Measurements from ENCODE around the gene CEP112. TPM values are rescaled to one million over a fixed set of nuclear protein-coding genes. Genes with fewer than 3 reads are reported as not detected.

CEP112 gene
- total and polyA plus RNA-seq, 4 donors = 5.9 to 32.9 (median 18.8) TPM

GRCh38 chr17:65699459-65699858, 492.5 kb downstream of the CEP112 start:
- 73 to 84% methylated on average over 5 of the region's 5 CpGs for WGBS, 2 donors
- Histone ChIP-seq H3K9me3 (ENCODE audit: control insufficient read depth in 4 of 4, insufficient read depth in 3 of 4, low read length in 3 of 4) (no peaks in the 10 kb centered on the region), H3K36me3 (ENCODE audit: control insufficient read depth in 4 of 4, insufficient read depth in 4 of 4, low read length in 4 of 4) (peaks cover 0 to 2% (median 0%) of the 10 kb centered on the region in 4 donors), H3K4me3 (no peak overlapping the region), H3K27ac (ENCODE audit: low read depth in 1 of 2, low read length in 1 of 2) (no peak overlapping the region), H3K9ac (ENCODE audit: insufficient read depth in 1 of 2, low read length in 2 of 2) (no peak overlapping the region), H3K4me1 (ENCODE audit: control insufficient read depth in 5 of 5, insufficient read depth in 5 of 5, low read length in 5 of 5) (peaks cover 0 to 37% (median 4%) of the 10 kb centered on the region in 5 donors), H3K27me3 (ENCODE audit: control insufficient read depth in 3 of 3, insufficient read depth in 3 of 3, low read length in 2 of 3) (no peaks in the 10 kb centered on the region)
- no peak for ATAC-seq (ENCODE audit: insufficient read depth, low FRiP score)
- TF ChIP-seq CTCF (IDR thresholded peaks at IDR 0.05; ENCODE audit: control extremely low read depth, extremely low read depth) = no peak
- no peak for DNase-seq

GRCh38 chr17:65698381-65699061, 493.4 kb downstream of the CEP112 start:
- TF ChIP-seq CTCF (IDR thresholded peaks at IDR 0.05; ENCODE audit: control extremely low read depth, extremely low read depth) = no peak
- Histone ChIP-seq H3K36me3 (ENCODE audit: control insufficient read depth in 4 of 4, insufficient read depth in 4 of 4, low read length in 4 of 4) (no peaks in the 10 kb centered on the region), H3K9ac (ENCODE audit: insufficient read depth in 1 of 2, low read length in 2 of 2) (peak overlapping the region in 1 of 2 donors; percentile 8), H3K4me1 (ENCODE audit: control insufficient read depth in 5 of 5, insufficient read depth in 5 of 5, low read length in 5 of 5) (peaks cover 0 to 43% (median 4%) of the 10 kb centered on the region in 5 donors), H3K4me3 (no peak overlapping the region), H3K27ac (ENCODE audit: low read depth in 1 of 2, low read length in 1 of 2) (no peak overlapping the region), H3K27me3 (ENCODE audit: control insufficient read depth in 3 of 3, insufficient read depth in 3 of 3, low read length in 2 of 3) (no peaks in the 10 kb centered on the region), H3K9me3 (ENCODE audit: control insufficient read depth in 4 of 4, insufficient read depth in 3 of 4, low read length in 3 of 4) (no peaks in the 10 kb centered on the region)
- WGBS, 2 donors = 40 to 47% methylated on average over 11 of the region's 11 CpGs
- ATAC-seq (ENCODE audit: insufficient read depth, low FRiP score) = peak; percentile 72
- DNase-seq = peak; percentile 42 to 84 (median 78)

- TF ChIP-seq CTCF (IDR thresholded peaks at IDR 0.05; ENCODE audit: control extremely low read depth, extremely low read depth) = no peak
- 80 to 92% methylated on average over 4 of the region's 4 CpGs for WGBS, 2 donors
- Histone ChIP-seq H3K9ac (ENCODE audit: insufficient read depth in 1 of 2, low read length in 2 of 2) (peak overlapping the region in 1 of 2 donors; percentile 28), H3K27ac (ENCODE audit: low read depth in 1 of 2, low read length in 1 of 2) (no peak overlapping the region), H3K9me3 (ENCODE audit: control insufficient read depth in 4 of 4, insufficient read depth in 3 of 4, low read length in 3 of 4) (no peaks in the 10 kb centered on the region), H3K4me3 (no peak overlapping the region), H3K27me3 (ENCODE audit: control insufficient read depth in 3 of 3, insufficient read depth in 3 of 3, low read length in 2 of 3) (no peaks in the 10 kb centered on the region), H3K36me3 (ENCODE audit: control insufficient read depth in 4 of 4, insufficient read depth in 4 of 4, low read length in 4 of 4) (no peaks in the 10 kb centered on the region), H3K4me1 (ENCODE audit: control insufficient read depth in 5 of 5, insufficient read depth in 5 of 5, low read length in 5 of 5) (peaks cover 0 to 43% (median 4%) of the 10 kb centered on the region in 5 donors)
- DNase-seq (peak in 1 of 3 donors; percentile 44), ATAC-seq (ENCODE audit: insufficient read depth, low FRiP score) (no peak)
Observed at GRCh38 chr17:65697661-65698060, 494.3 kb downstream of the CEP112 start.

All from lung (tissue), 12 donors.